ENCODE measurements around the gene LYPD4.

DNA sequence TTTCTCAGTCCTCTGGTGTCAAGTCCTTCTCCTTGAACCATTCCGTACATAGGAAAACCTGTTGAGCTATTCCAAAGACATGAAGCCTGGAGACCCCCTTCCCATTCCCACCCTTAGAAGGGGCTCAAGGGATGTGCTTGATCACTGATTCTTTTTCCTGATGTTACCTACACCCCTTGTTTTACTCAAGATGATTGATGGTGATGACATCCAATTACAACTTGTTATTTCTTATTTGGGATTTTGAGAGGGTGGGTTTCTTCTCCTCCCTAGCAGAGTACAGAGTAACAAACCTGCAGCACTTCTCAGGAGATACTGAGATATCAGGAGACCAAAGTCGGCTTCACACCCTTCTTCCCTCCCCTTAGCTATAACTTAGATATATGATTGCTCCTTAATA, 8.9 kb upstream of the LYPD4 start:
- TF ChIP-seq, protein P1, sequence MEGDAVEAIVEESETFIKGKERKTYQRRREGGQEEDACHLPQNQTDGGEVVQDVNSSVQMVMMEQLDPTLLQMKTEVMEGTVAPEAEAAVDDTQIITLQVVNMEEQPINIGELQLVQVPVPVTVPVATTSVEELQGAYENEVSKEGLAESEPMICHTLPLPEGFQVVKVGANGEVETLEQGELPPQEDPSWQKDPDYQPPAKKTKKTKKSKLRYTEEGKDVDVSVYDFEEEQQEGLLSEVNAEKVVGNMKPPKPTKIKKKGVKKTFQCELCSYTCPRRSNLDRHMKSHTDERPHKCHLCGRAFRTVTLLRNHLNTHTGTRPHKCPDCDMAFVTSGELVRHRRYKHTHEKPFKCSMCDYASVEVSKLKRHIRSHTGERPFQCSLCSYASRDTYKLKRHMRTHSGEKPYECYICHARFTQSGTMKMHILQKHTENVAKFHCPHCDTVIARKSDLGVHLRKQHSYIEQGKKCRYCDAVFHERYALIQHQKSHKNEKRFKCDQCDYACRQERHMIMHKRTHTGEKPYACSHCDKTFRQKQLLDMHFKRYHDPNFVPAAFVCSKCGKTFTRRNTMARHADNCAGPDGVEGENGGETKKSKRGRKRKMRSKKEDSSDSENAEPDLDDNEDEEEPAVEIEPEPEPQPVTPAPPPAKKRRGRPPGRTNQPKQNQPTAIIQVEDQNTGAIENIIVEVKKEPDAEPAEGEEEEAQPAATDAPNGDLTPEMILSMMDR (IDR thresholded peaks at IDR 0.05; ENCODE audit: borderline replicate concordance, extremely low read depth, low read length, poor library complexity, severe bottlenecking), result no peak
- no peak for TF ChIP-seq EZH2 (IDR thresholded peaks at IDR 0.05; ENCODE audit: borderline replicate concordance, low read depth, low read length, severe bottlenecking)

All from DND-41 (cell line).